WERI-Rb-1 (cell line): ENCODE data around the gene GMPS.

ENCODE experiments used
- DNase-seq: peaks from one replicate; pipeline ENCODE4 v3.0.0-alpha.2; 2020
- H3K27ac ChIP-seq: fragments of 250-450 bp; sonication (Bioruptor Pico); 2 replicates; pipeline ENCODE4 v1.5.1; 2020; ENCODE audit warnings: mild to moderate bottlenecking, moderate library complexity
- H3K27me3 ChIP-seq: fragments of 250-450 bp; sonication (Bioruptor Pico); 2 replicates; pipeline ENCODE4 v1.5.1; 2021; ENCODE audit warnings: mild to moderate bottlenecking, low read depth, moderate library complexity; ENCODE audit not compliant: insufficient read depth, severe bottlenecking
- H3K36me3 ChIP-seq: fragments of 250-450 bp; sonication (Bioruptor Pico); 2 replicates; pipeline ENCODE4 v1.5.1; 2020; ENCODE audit warnings: mild to moderate bottlenecking, moderate library complexity
- H3K4me3 ChIP-seq: 2 replicates; pipeline ENCODE4 v1.5.1; 2011; ENCODE audit warnings: low read depth, mild to moderate bottlenecking, control low read depth, low read length
- H3K9me3 ChIP-seq: fragments of 250-450 bp; sonication (Bioruptor Pico); 2 replicates; pipeline ENCODE4 v1.5.1; 2021; ENCODE audit warnings: mild to moderate bottlenecking, moderate library complexity; ENCODE audit not compliant: severe bottlenecking
- TF ChIP-seq, protein P1 (sequence below): IDR thresholded peaks from 2 replicates; pipeline ENCODE4 v1.5.1; 2011; ENCODE audit warnings: low read depth, mild to moderate bottlenecking, control low read depth, inconsistent platforms, low read length

Gene GMPS

DNA sequence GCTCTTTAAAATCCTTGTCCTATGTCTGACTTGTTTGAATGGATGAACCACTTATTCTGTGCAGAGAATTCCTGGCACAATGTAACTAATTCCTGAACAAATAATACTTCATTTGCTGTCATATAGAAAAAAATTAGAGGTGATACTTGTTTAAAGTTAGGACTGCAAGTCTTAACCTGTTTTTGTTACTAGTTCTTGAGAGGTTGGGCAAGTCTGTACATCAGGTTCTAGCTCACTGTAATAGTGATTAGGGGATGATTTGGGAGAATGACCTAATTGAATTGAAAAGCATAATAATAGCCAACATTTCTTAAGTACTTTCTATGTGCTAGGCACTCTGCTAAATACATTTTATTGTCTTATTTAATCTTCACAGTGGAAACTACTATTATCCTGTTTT is 49.3 kb downstream of the GMPS start:
- no peak overlapping the region for H3K27ac ChIP-seq
- peaks cover 74% of the 10 kb centered on the region for H3K36me3 ChIP-seq
- H3K4me3 ChIP-seq: no peak overlapping the region
- H3K27me3 ChIP-seq: no peaks in the 10 kb centered on the region
- TF ChIP-seq, protein P1, sequence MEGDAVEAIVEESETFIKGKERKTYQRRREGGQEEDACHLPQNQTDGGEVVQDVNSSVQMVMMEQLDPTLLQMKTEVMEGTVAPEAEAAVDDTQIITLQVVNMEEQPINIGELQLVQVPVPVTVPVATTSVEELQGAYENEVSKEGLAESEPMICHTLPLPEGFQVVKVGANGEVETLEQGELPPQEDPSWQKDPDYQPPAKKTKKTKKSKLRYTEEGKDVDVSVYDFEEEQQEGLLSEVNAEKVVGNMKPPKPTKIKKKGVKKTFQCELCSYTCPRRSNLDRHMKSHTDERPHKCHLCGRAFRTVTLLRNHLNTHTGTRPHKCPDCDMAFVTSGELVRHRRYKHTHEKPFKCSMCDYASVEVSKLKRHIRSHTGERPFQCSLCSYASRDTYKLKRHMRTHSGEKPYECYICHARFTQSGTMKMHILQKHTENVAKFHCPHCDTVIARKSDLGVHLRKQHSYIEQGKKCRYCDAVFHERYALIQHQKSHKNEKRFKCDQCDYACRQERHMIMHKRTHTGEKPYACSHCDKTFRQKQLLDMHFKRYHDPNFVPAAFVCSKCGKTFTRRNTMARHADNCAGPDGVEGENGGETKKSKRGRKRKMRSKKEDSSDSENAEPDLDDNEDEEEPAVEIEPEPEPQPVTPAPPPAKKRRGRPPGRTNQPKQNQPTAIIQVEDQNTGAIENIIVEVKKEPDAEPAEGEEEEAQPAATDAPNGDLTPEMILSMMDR: no peak
- no peak for DNase-seq
- H3K9me3 ChIP-seq: no peaks in the 10 kb centered on the region

DNA sequence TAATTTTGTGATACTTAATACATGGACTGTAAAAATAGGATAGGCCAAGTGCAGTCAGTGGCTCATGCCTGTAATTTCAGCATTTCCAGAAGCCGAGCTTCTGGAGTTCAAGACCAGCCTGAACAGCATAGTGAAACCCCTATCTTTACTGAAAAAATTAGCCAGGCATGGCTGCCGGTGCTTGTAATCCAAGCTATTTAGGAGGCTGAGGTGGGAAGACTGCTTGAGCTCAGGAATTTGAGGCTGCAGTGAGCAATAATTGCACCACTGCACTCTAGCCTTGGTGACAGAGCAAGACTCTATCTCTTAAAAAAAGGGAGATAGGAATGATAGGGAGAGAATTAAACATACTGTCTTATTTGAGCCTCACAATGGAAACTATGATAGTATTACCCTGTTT is 51.0 kb downstream of the GMPS start:
- Histone ChIP-seq H3K36me3 (peaks cover 75% of the 10 kb centered on the region), H3K9me3 (no peaks in the 10 kb centered on the region), H3K27me3 (no peaks in the 10 kb centered on the region), H3K27ac (no peak overlapping the region), H3K4me3 (no peak overlapping the region)
- DNase-seq: no peak
- TF ChIP-seq, protein P1: no peak

DNA sequence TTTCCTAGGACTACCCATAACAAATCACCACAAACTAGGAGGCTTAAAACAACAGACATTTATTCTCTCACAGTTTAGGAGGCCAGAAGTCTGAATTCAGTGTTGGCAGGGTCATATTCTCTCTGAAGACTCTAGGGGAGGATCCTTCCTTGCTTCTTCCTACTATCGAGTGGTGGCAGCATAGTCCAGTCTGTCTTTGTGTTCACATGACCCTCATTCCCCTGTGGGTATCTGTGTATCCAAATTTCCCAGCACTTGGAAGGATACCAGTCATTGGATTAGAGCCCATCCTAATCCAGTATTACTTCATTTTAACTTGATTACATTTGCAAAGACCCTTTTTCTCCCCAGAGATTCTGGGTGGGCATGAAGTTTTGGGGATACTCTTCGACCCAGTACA is 63.8 kb downstream of the GMPS start:
- no peak for DNase-seq
- Histone ChIP-seq H3K36me3 (peaks cover 60% of the 10 kb centered on the region), H3K27me3 (no peaks in the 10 kb centered on the region), H3K27ac (no peak overlapping the region), H3K4me3 (no peak overlapping the region), H3K9me3 (no peaks in the 10 kb centered on the region)
- TF ChIP-seq, protein P1: no peak

DNA sequence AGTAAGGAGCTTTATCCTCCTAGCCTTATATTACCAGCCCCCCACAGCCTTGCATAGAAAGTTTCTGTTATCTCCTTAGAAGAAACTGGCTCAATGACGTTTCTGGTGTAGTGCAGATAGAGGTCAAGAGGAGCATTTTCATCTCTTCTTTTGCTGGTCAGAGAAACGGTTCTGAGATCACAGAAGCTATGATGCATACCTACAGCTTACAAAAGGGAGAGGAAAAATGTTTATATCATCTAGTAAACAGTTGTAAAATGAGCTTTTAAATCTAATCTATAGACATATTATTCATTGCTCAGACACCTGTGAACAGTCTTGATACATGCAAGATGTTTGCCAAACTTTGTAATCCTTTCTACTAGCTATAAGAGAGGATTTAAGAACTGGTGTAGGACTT is 68.0 kb downstream of the GMPS start:
- Histone ChIP-seq H3K9me3 (no peaks in the 10 kb centered on the region), H3K36me3 (peaks cover 53% of the 10 kb centered on the region), H3K27me3 (no peaks in the 10 kb centered on the region), H3K27ac (no peak overlapping the region), H3K4me3 (no peak overlapping the region)
- TF ChIP-seq, protein P1: no peak
- no peak for DNase-seq

DNA sequence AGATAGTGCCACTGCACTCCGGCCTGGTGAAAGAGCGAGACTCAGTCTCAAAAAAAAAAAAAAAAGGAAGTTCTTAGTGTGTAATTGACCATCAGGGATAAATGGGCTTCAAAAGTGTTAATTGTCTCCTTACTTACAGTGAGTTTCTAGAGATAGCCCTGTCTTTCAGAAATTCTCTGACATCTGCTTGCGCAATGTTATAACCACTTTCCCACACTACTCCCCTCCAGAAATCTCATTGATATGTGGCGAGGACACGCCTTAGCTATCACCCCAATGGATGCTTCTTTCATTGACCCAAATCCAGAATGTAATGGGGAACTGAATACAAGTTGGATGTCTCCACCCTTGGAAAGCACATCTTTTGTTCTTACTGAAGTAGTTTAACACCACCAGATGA is 70.9 kb downstream of the GMPS start:
- TF ChIP-seq, protein P1: no peak
- Histone ChIP-seq H3K27ac (no peak overlapping the region), H3K9me3 (no peaks in the 10 kb centered on the region), H3K27me3 (no peaks in the 10 kb centered on the region), H3K4me3 (no peak overlapping the region), H3K36me3 (peaks cover 36% of the 10 kb centered on the region)
- DNase-seq: no peak

DNA sequence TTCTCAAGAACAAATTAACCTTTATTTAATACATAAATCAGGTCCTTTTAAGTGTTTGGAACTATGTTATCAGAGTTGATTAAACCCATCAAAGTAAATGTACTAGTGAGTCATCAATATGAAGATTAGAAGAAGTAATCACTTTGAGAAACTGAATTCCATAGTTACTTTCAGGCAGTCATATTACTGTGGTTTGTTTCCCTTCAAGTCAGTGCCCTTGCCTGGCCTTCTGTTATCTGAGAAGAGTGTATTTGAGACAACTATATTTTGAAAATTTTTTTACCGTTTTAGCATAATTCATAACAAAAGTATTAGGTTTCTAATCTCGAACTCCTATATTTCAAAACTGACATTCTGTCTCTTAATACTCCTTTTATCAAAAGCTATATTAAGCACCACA is 73.6 kb downstream of the GMPS start:
- DNase-seq: no peak
- peaks cover 11% of the 10 kb centered on the region; the same call in 1 of the 2 replicates for H3K36me3 ChIP-seq
- H3K4me3 ChIP-seq: no peak overlapping the region
- no peaks in the 10 kb centered on the region for H3K9me3 ChIP-seq
- TF ChIP-seq, protein P1: no peak
- H3K27ac ChIP-seq: no peak overlapping the region
- H3K27me3 ChIP-seq: no peaks in the 10 kb centered on the region
